HG02870 (cell line): ENCODE results near the gene LRRTM4.
"Not testable (repeated sequence)": the region's sequence is repeated elsewhere in the genome, so short reads cannot be mapped to it uniquely, and the experiment has no call there.

ENCODE experiments used
- ATAC-seq: cut with Tn5 transposase; IDR thresholded peaks from one replicate; pipeline ENCODE4 v1.9.1; 2021; ENCODE audit warnings: mild to moderate bottlenecking, moderate library complexity; ENCODE audit not compliant: unreplicated experiment

LRRTM4 gene

GRCh38 chr2:77179297-77179696, 342.9 kb downstream of the LRRTM4 start:
- no peak for ATAC-seq

GRCh38 chr2:77175266-77175780, 346.9 kb downstream of the LRRTM4 start:
- ATAC-seq = not testable (repeated sequence)

- no peak for ATAC-seq
Measured at GRCh38 chr2:77169426-77169825, 352.8 kb downstream of the LRRTM4 start.

GRCh38 chr2:77164021-77164420, 358.2 kb downstream of the LRRTM4 start:
- not testable (repeated sequence) for ATAC-seq

DNA sequence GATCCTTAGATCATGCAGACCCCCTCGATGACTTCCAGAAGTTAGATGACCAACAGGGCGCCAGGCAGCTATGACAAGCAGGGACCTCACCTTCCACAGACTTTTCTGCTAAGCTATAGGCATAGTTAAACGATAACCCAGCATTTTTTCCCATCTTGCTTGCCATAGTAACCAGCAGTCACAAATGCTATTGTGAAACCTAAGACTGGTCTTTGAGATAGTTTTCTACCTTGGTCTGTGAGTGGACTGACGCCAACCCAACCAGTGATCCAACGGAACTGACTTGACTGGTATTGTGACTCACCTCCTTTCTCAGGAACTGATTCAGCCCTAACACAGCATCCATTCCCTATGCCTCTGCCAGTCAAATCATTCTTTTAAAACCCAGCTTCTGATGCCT, 361.2 kb downstream of the LRRTM4 start:
- no peak for ATAC-seq

DNA sequence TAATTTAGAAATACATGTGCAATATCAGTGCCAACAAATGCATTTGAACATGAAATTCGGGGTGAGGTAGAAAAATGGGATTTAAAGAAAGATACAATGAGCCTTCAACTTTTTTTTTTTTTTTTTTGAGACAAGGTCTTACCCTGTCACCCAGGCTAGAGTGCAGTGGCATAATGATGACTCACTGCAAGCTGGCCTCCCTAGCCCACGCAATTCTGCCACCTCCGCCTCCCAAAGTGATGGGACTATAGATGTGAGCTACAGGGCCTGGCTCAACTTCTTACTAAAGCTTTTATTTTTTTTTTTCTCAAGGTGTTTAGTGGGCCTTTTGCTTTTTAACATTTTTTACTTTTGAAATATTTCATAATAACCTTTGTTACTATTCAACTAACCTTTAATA, 365.6 kb downstream of the LRRTM4 start:
- ATAC-seq = no peak

GRCh38 chr2:77155511-77155910, 366.7 kb downstream of the LRRTM4 start:
- no peak for ATAC-seq

- ATAC-seq = no peak
Measured at GRCh38 chr2:77149565-77149964, 372.6 kb downstream of the LRRTM4 start.

- ATAC-seq = no peak
Measured at GRCh38 chr2:77147153-77147552, 375.0 kb downstream of the LRRTM4 start.

GRCh38 chr2:77144772-77145171, 377.4 kb downstream of the LRRTM4 start:
- no peak for ATAC-seq

- ATAC-seq = no peak
Measured at GRCh38 chr2:77142141-77142540, 380.0 kb downstream of the LRRTM4 start.

DNA sequence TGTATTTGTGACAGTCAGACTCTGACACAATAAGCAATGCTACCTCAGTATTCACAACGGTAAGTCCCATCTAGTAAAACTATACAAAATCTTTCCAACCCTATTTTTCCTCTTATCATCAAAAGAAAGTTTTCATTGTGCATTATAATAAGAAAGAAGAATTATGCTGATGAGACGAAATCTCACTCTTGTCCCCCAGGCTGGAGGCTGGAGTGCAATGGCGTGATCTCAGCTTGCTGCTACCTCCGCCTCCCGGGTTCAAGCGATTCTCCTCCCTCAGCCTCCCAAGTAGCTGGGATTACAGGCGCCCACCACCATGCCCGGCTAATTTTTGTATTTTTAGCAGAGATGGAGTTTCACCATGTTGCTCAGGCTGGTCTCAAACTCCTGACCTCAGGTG, 393.7 kb downstream of the LRRTM4 start:
- not testable (repeated sequence) for ATAC-seq

- no peak for ATAC-seq
Measured at GRCh38 chr2:77127345-77127744, 394.8 kb downstream of the LRRTM4 start.

- ATAC-seq = no peak
Measured at GRCh38 chr2:77121518-77121917, 400.7 kb downstream of the LRRTM4 start.

GRCh38 chr2:77119333-77119732, 402.8 kb downstream of the LRRTM4 start:
- ATAC-seq = no peak

- ATAC-seq = no peak
Measured at GRCh38 chr2:77108915-77109314, 413.3 kb downstream of the LRRTM4 start.

DNA sequence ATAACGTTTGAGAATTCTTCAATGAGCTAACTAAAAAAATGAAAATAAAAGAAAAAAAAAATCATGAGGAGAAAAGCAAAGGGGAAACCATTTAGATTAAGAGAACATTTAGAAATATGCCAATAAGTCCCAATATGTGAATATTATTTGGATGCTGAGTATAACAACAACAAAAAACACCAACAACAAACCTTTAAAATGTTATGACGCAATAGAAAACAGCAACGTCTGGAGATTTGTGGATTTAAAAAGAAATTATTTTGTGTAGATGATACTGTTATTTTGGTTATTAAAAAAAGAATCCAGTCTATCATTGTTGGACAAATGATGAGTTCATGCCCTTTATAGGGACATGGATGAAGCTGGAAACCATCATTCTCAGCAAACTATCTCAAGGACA, 417.2 kb downstream of the LRRTM4 start:
- ATAC-seq = no peak

GRCh38 chr2:77104554-77104953, 417.6 kb downstream of the LRRTM4 start:
- ATAC-seq = no peak

GRCh38 chr2:77102927-77103326, 419.2 kb downstream of the LRRTM4 start:
- ATAC-seq = no peak

DNA sequence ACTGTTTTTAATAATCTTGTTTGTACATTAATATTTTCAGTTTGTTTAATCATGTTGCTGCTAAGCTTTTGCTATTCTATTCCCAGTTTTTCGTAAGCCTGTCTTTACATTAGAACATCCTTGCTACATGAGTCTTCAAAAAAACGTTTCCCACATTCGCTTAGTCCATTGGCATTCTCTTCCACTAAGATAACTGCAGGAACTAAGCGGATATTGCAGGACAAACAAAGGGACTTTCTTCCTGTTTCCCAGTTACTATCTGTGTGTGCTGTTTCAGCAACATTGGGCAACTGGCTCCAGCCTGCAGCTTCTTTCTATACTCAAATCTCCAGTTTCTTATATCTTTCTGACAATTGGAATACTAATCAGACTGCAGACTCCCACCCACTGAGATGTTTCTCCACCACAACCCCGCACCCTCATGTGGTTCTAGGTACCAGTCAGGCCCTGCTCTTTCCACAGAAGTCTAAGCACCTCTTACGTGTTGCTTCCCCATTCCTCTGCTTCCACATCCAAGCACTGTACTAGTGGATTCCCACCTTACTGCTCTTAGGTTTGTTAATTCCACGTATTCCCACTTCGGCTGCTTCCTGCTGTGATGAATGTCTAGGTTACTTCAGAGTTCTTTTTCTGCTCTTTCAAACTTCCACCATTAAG, 420.3 kb downstream of the LRRTM4 start:
- ATAC-seq = no peak

DNA sequence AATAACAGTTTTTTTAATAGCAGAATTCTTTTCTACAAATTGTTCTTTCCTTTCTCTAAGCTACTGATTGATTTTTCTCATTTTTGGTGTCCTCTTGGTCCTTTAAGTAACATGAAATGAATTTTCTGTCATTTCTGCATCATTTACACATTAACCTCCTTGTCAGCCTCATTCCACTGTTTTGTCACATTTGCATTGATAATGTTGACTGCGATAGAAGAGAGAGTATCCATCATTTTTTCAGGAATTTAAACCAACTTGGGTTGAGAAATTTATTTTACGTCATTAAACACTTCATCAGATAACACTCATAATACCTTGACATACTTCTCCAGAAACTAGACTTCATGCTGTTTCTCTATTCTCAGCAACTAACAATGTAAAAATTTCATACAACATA, 422.2 kb downstream of the LRRTM4 start:
- ATAC-seq = no peak

DNA sequence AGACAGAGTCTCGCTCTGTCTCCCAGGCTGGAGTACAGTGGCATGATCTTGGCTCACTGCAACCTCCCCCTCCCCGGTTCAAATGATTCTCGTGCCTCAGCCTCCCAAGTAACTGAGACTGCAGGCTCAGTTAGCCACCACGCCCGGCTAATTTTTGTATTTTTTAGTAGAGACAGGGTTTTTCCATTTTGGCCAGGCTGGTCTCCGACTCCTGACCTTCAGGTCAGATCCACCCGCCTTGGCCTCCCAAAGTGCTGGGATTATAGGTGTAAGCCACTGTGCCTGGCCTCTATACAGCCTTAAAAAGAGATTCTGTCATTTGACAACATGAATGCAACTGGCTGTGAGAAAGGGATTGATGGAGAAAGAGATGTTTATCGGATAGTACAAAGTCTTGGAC, 426.7 kb downstream of the LRRTM4 start:
- ATAC-seq = not testable (repeated sequence)

DNA sequence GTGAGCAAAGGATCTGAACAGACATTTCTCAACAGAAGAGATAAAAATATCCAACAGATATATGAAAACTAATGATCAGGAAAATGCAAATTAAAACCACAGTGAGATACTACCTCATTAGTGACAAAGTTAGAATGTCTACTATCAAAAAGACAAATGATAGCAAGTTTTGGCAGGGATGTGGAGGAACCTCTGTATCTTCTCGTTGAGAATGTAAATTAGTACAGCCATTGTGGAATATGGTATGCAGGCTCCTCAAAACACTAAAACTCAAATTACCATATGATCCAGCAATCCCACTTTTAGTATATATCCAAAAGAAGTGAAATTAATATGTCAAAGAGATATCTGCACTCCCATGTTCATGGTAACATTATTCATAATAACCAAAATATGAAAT, 427.1 kb downstream of the LRRTM4 start:
- ATAC-seq = no peak
